GM18517 (cell line): ENCODE data around the gene CRB3.

Source experiments
- ATAC-seq: cut with Tn5 transposase; IDR thresholded peaks from one replicate; pipeline ENCODE4 v1.9.1; 2021; ENCODE audit warnings: mild to moderate bottlenecking, moderate library complexity; ENCODE audit not compliant: unreplicated experiment

CRB3 gene

GRCh38 chr19:6465663-6466062 lies 1.6 kb downstream of the CRB3 start:
- no peak for ATAC-seq

- no peak for ATAC-seq
Measured at GRCh38 chr19:6466526-6467248, 2.6 kb downstream of the CRB3 start.

- no peak for ATAC-seq
Measured at GRCh38 chr19:6467384-6467783, 3.3 kb downstream of the CRB3 start.

GRCh38 chr19:6470173-6470572 lies 6.1 kb downstream of the CRB3 start:
- ATAC-seq: no peak

- no peak for ATAC-seq
Measured at GRCh38 chr19:6471076-6471475, 7.0 kb downstream of the CRB3 start.

- ATAC-seq: no peak
Measured at GRCh38 chr19:6472713-6473112, 8.6 kb downstream of the CRB3 start.

GRCh38 chr19:6473647-6474046 lies 9.6 kb downstream of the CRB3 start:
- ATAC-seq: no peak

DNA sequence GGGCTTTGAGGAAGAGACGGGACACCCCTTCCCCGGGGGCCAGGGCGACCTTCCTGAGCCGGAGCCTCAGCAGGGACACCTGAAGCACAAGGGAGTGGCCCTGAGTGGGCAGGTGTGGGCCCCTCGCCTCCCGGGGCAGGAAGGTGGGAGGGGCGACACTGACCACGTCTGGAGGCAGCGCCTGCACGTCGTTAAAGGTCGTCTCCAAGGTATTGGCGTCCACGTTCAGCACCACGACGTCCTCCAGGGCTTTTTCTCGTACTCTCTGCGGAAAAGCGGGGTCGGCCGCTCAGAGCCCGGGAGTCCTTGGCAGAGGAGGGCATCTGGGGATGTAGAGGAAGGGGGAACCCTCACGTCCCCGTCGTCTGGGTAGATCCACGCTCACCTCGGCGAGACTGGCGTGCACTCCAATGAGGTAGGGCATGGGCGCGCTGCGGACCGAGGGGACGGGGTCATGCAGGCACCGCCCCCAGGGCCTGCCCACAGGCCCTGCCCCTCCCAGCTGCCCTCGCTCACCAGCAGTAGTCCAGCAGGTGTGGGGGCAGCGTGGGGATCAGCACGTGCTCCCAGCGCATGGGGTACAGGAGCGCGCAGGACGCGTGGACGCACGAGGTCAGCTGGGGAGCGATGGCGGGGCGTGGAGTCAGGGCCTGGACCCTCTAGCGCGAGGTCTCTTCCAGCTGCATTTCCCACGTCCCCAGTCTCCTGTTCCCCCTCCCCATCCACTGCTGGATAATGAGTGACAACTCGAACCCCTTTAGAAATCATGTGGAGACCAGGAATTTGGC lies 11.4 kb downstream of the CRB3 start:
- no peak for ATAC-seq

GRCh38 chr19:6476155-6476895 lies 12.3 kb downstream of the CRB3 start:
- ATAC-seq: no peak

GRCh38 chr19:6476896-6477431 lies 12.9 kb downstream of the CRB3 start:
- no peak for ATAC-seq

GRCh38 chr19:6478815-6479214 lies 14.7 kb downstream of the CRB3 start:
- ATAC-seq: no peak

DNA sequence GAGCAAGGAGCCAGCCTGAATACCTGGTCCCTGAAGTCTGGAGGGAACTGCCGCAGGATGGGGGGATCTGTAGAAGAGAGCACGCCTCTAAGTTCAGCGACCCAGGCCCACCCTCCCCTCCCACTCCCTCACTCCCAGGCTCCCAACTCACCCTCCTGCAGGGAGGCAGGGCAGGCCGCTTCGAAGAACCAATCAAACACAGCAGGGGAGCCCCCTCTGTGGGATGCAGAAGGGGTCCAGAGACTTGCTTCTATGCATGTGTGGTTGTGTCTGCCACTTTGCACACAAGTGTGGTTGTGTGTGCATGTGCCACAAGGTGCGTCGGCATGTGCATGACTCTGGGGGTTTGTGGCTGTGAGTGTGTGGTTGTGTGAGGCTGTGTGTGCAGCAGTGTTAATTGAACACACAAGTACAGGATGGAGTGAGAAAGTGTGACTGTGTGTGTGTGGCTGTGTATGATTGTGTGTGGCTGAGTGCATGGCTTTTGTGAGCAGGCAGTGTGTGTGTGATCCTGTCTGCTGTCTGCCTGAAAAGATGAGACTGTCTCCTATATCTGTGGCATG lies 15.8 kb downstream of the CRB3 start:
- ATAC-seq: no peak

DNA sequence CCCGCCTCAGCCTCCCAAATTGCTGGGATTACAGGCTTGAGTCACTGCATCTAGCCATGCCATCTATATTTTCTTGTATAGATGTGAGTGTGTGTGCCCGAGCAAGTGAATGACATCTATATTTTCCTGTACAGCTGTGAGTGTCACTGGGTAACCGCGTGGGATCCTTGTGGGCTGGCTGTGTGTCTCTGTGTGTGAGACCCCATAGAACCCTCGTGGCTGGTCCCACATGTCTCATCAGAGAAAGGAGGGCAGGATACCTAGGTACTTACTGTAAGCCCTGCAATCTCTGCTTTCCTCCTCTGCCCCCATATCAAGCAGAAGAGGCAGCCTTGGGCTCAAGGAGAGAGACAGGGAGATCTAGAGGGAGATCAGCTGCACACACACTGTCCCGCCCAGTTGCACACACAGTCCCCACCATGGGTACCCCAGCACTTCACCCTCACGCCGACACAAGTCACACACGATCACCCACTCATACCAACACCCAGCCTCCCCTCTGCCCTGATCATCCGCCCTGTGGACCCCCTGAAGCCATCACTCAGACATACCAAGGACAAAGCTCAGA lies 16.9 kb downstream of the CRB3 start:
- no peak for ATAC-seq

- no peak for ATAC-seq
Measured at GRCh38 chr19:6481541-6482342, 17.7 kb downstream of the CRB3 start, which contains the start of gene DENND1C. Gene DENND1C, minus strand, starts transcription at chr19:6481787. Its CDS starts 92 bp downstream, at chr19:6481695.

GRCh38 chr19:6482343-6482686 lies 18.2 kb downstream of the CRB3 start:
- ATAC-seq: no peak

DNA sequence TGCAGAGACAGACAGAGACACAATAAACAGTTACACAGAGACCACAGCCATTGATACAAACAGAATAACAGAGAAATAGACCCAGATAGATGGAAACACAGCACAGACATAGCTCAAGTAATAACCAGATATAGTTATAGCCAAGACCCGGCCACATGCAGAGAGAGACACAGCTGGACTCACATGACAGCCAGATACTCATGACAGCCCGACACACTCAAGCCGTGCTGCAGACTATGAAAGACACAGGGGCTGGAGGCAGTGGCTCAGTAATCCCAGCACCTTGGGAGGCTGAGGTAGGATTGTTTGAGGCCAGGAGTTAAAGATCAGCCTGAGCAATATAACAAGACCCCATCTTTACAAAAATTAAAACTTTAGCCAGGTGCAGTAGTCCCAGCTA lies 19.2 kb downstream of the CRB3 start:
- no peak for ATAC-seq

- ATAC-seq: no peak
Measured at GRCh38 chr19:6484230-6484629, 20.2 kb downstream of the CRB3 start.

DNA sequence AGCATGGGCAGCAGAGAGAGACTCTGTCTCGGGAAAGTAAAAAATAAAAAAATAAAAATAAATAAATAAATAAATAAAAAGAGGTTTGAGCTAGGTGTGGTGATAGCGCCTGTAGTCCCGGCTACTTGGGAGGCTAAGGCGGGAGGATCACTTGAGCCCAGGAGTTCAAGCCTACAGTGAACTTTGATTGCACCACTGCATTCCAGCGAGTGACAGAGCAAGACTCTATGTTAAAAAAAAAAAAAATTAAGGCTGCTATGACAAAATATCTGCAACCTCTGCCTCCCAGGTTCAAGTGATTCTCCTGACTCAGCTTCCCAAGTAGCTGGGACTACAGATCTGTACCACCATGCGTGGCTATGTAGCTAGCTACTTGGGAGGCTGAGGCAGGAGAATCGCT lies 20.8 kb downstream of the CRB3 start:
- ATAC-seq: no peak

- ATAC-seq: no peak
Measured at GRCh38 chr19:6489278-6490061, 25.4 kb downstream of the CRB3 start.
